ENCODE results near the gene CTNNA3. TPM values are rescaled to one million over a fixed set of nuclear protein-coding genes. Genes with fewer than 3 reads are reported as not detected.

CTNNA3 gene
- total and polyA plus RNA-seq, 2 of the 4 experiments (the other 2 are of a cell fraction), result 0.19 to 0.90 TPM

- DNase-seq, result no peak
- Histone ChIP-seq H2BK20ac (ENCODE audit: low read depth, low read length) (no peak overlapping the region), H3K4me3 (ENCODE audit: insufficient read depth, low read depth, low read length) (no peak overlapping the region), H3K56ac (ENCODE audit: extremely low read depth, insufficient read depth, low read length) (no peak overlapping the region), H3K36me3 (ENCODE audit: control insufficient read depth, insufficient read depth, low read length) (no peaks in the 10 kb centered on the region), H4K20me1 (ENCODE audit: insufficient read depth, low read length) (no peaks in the 10 kb centered on the region), H3K9ac (ENCODE audit: low read depth, low read length) (no peak overlapping the region), H3K23ac (ENCODE audit: low read depth, low read length) (no peak overlapping the region), H3K27ac (ENCODE audit: insufficient read depth, low read length) (no peak overlapping the region), H4K8ac (ENCODE audit: low read depth in 2 of 2, low read length in 2 of 2) (no peak overlapping the region), H3K9me3 (ENCODE audit: control insufficient read depth, insufficient read depth, low read length) (no peaks in the 10 kb centered on the region), H3K4me2 (ENCODE audit: low read depth, low read length) (no peak overlapping the region), H2BK120ac (ENCODE audit: low read depth, low read length) (no peak overlapping the region), H4K91ac (ENCODE audit: insufficient read depth, low read depth, low read length) (no peak overlapping the region), H3K4me1 (ENCODE audit: control insufficient read depth, insufficient read depth, low read length) (no peaks in the 10 kb centered on the region), H3K9me1 (ENCODE audit: insufficient read depth, low read length) (no peaks in the 10 kb centered on the region), H3K18ac (ENCODE audit: low read depth, low read length) (no peak overlapping the region), H2BK15ac (ENCODE audit: low read depth, low read length) (no peak overlapping the region), H2AFZ (replicated peaks; ENCODE audit: low read length, poor library complexity) (no peak overlapping the region), H2AK9ac (replicated peaks; ENCODE audit: low read depth, low read length, poor library complexity) (no peak overlapping the region), H4K5ac (ENCODE audit: low read depth, low read length) (no peak overlapping the region), H3K27me3 (ENCODE audit: control insufficient read depth, insufficient read depth, low read length) (no peaks in the 10 kb centered on the region), H3K79me1 (ENCODE audit: low read depth in 1 of 2, low read length in 2 of 2) (no peaks in the 10 kb centered on the region), H3K4ac (ENCODE audit: low read depth, low read length) (no peak overlapping the region), H2AK5ac (ENCODE audit: low read depth, low read length) (no peak overlapping the region), H2BK5ac (ENCODE audit: low read depth, low read length, poor library complexity, severe bottlenecking) (no peak overlapping the region), H3K14ac (replicated peaks; ENCODE audit: low read depth, low read length) (no peak overlapping the region)
- no TSS peak for BruUV-seq (replicated peaks)
- WGBS, 2 experiments (ENCODE audit: extremely low coverage in 2 of 2, insufficient read length in 1 of 2), result no CpG with 5 or more reads among the region's 2 CpGs
- POLR2A ChIA-PET (ENCODE audit: unreplicated experiment), result no interaction called here
- TF ChIP-seq BHLHE40 (IDR thresholded peaks at IDR 0.05; ENCODE audit: low read depth, low read length), result no peak
- TF ChIP-seq CEBPB (IDR thresholded peaks at IDR 0.05; ENCODE audit: low read depth, low read length), result no peak
- TF ChIP-seq MAFK (IDR thresholded peaks at IDR 0.05; ENCODE audit: low read depth, low read length), result no peak
- TF ChIP-seq POLR2A (IDR thresholded peaks at IDR 0.05; ENCODE audit: low read depth, low read length), result no peak
- TF ChIP-seq, protein P1, sequence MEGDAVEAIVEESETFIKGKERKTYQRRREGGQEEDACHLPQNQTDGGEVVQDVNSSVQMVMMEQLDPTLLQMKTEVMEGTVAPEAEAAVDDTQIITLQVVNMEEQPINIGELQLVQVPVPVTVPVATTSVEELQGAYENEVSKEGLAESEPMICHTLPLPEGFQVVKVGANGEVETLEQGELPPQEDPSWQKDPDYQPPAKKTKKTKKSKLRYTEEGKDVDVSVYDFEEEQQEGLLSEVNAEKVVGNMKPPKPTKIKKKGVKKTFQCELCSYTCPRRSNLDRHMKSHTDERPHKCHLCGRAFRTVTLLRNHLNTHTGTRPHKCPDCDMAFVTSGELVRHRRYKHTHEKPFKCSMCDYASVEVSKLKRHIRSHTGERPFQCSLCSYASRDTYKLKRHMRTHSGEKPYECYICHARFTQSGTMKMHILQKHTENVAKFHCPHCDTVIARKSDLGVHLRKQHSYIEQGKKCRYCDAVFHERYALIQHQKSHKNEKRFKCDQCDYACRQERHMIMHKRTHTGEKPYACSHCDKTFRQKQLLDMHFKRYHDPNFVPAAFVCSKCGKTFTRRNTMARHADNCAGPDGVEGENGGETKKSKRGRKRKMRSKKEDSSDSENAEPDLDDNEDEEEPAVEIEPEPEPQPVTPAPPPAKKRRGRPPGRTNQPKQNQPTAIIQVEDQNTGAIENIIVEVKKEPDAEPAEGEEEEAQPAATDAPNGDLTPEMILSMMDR (conservative IDR thresholded peaks at IDR 0.05; ENCODE audit: low read depth, low read length), result no peak
- no peak for TF ChIP-seq CHD1 (IDR thresholded peaks at IDR 0.05; ENCODE audit: low read depth, low read length)
- ATAC-seq (ENCODE audit: low read depth), result no peak
- dilution Hi-C loops (cut with HindIII; ENCODE audit: low sequenced_read_pairs, unreplicated experiment) (no loop called here), in situ Hi-C loops (cut with MboI; ENCODE audit: low sequenced_read_pairs) (no loop called here), intact Hi-C loops (cut with micrococcal nuclease) (no loop called here)
- CTCF ChIA-PET, result no interaction called here
These were observed 520.6 kb downstream of the CTNNA3 start for GRCh38 chr10:67175354-67175753.
